HCT116 (cell line): ENCODE data around the gene FHL2. TPM values are rescaled to one million over a fixed set of nuclear protein-coding genes. Genes with fewer than 3 reads are reported as not detected.

Experiments used
- ATAC-seq: fragments of 200-7000 bp; cut with Tn5 transposase; 2 replicates; pipeline ENCODE4 v1.9.1; 2020; ENCODE audit warnings: mild to moderate bottlenecking, moderate library complexity
- BruUV-seq: library from RNA; stranded (reverse); fragments of 400-500 nt; replicated peaks from 2 replicates; lab custom pipeline; 2021; lab: Mats Ljungman, UMichigan
- CTCF ChIA-PET: fragments of 300-600 bp; sonication (Branson Sonifier 250); formaldehyde crosslinking; loops from one replicate; lab custom pipeline; 2021; ENCODE audit warnings: antibody characterized with exemption; lab: Charles Lee
- POLR2A ChIA-PET: fragments of 300-600, 350-600 bp; sonication (Branson Sonifier 250); formaldehyde crosslinking; loops from one replicate; lab custom pipeline; 2021; ENCODE audit warnings: antibody characterized with exemption; lab: Charles Lee
- RAD21 ChIA-PET, 2 experiments: fragments of 300-600 bp; sonication (Branson Sonifier 250); formaldehyde crosslinking; loops; one replicate each; lab custom pipeline; 2023; ENCODE audit warnings: low total read pairs in 2 of 2; ENCODE audit not compliant: uncharacterized antibody in 2 of 2, unreplicated experiment in 2 of 2, low non-redundant PET in 1 of 2; lab: Charles Lee
- DNase-seq: peaks from one replicate; pipeline ENCODE4 v3.0.0-alpha.2; 2010; ENCODE audit warnings: low read depth, low spot score
- H2AFZ ChIP-seq: fragments of 200-600 bp; shearing (Covaris generic), sonication (generic); 2 replicates; pipeline ENCODE4 v1.6.1; 2017; ENCODE audit warnings: low read depth, mixed run types, mixed read lengths, antibody characterized with exemption, low read length; ENCODE audit not compliant: poor library complexity, severe bottlenecking
- H3K27ac ChIP-seq: 2 replicates; pipeline ENCODE4 v1.5.1; 2012; ENCODE audit warnings: low read depth, low read length
- H3K27me3 ChIP-seq: fragments of 200-600 bp; sonication (generic); 2 replicates; pipeline ENCODE4 v1.6.1; 2016; ENCODE audit warnings: mixed run types, low read length, mixed read lengths; ENCODE audit not compliant: insufficient read depth
- H3K36me3 ChIP-seq, 2 experiments: fragments of 200-500 bp in 1 of 2; fragments of 200-600 bp in 1 of 2; sonication (Bioruptor generic) in 1 of 2; sonication (generic) in 1 of 2; 2 replicates each; pipeline versions ENCODE4 v1.5.1 to v1.6.1; 2014 to 2016; ENCODE audit warnings: low read length in 2 of 2, inconsistent platforms in 1 of 2, mixed read lengths in 1 of 2, mixed run types in 1 of 2; ENCODE audit not compliant: insufficient read depth in 2 of 2, control insufficient read depth in 1 of 2
- H3K4me1 ChIP-seq, 2 experiments: fragments of 200-600 bp in 1 of 2; sonication (generic) in 1 of 2; 2 replicates each; pipeline versions ENCODE4 v1.5.1 to v1.6.1; 2012 to 2017; ENCODE audit warnings: low read length in 2 of 2, inconsistent platforms in 1 of 2, mild to moderate bottlenecking in 1 of 2, mixed read lengths in 1 of 2, mixed run types in 1 of 2, moderate library complexity in 1 of 2; ENCODE audit not compliant: insufficient read depth in 2 of 2, control insufficient read depth in 1 of 2
- H3K4me2 ChIP-seq: fragments of 200-600 bp; sonication (generic); 2 replicates; pipeline ENCODE4 v1.6.1; 2017; ENCODE audit warnings: mixed run types, low read length, mixed read lengths
- H3K4me3 ChIP-seq, 2 experiments: fragments of 200-600 bp in 1 of 2; sonication (generic) in 1 of 2; replicated peaks in 1 of 2; 2 replicates each; pipeline ENCODE4 v1.5.1; 2011 to 2016; ENCODE audit warnings: low read length in 2 of 2, control low read depth in 1 of 2, low read depth in 1 of 2, mild to moderate bottlenecking in 1 of 2, mixed read lengths in 1 of 2, mixed run types in 1 of 2
- H3K79me2 ChIP-seq: fragments of 200-600 bp; sonication (generic); 2 replicates; pipeline ENCODE4 v1.6.1; 2017; ENCODE audit warnings: mild to moderate bottlenecking, mixed run types, low read length, moderate library complexity, mixed read lengths; ENCODE audit not compliant: insufficient read depth
- H3K9ac ChIP-seq: fragments of 200-600 bp; sonication (generic); 2 replicates; pipeline ENCODE4 v1.6.1; 2016; ENCODE audit warnings: low read length, mixed read lengths
- H3K9me2 ChIP-seq: fragments of 200-600 bp; sonication (generic), shearing (Covaris generic); 2 replicates; pipeline ENCODE4 v1.6.1; 2017; ENCODE audit warnings: mixed run types, mild to moderate bottlenecking, moderate library complexity; ENCODE audit not compliant: insufficient read depth
- H3K9me3 ChIP-seq, 2 experiments: fragments of 200-500 bp in 1 of 2; fragments of 200-600 bp in 1 of 2; sonication (Bioruptor generic) in 1 of 2; sonication (generic) in 1 of 2; 2 replicates each; pipeline ENCODE4 v1.6.1; 2014 to 2017; ENCODE audit warnings: low read length in 2 of 2, mixed read lengths in 2 of 2, inconsistent platforms in 1 of 2, low read depth in 1 of 2, mild to moderate bottlenecking in 1 of 2, mixed run types in 1 of 2, moderate library complexity in 1 of 2; ENCODE audit not compliant: control insufficient read depth in 1 of 2, insufficient read depth in 1 of 2
- H4K20me1 ChIP-seq: fragments of 200-600 bp; sonication (generic), shearing (Covaris generic); 2 replicates; pipeline ENCODE4 v1.6.1; 2017; ENCODE audit warnings: mixed run types, mild to moderate bottlenecking, moderate library complexity; ENCODE audit not compliant: insufficient read depth
- ATF3 ChIP-seq: IDR thresholded peaks from 2 replicates; pipeline ENCODE4 v1.6.1; 2012
- CEBPB ChIP-seq: IDR thresholded peaks from 2 replicates; pipeline ENCODE4 v1.6.1; 2012; ENCODE audit warnings: low read depth
- ELF1 ChIP-seq: IDR thresholded peaks from 2 replicates; pipeline ENCODE4 v1.6.1; 2012; ENCODE audit warnings: low read depth, borderline replicate concordance
- EZH2 ChIP-seq: fragments of 200-600 bp; sonication (generic); IDR thresholded peaks from 2 replicates; pipeline ENCODE4 v1.6.1; 2017; ENCODE audit warnings: antibody characterized with exemption, mixed run types
- FOSL1 ChIP-seq: IDR thresholded peaks from 2 replicates; pipeline ENCODE4 v1.6.1; 2012; ENCODE audit warnings: low read depth
- SIN3A ChIP-seq: IDR thresholded peaks from 2 replicates; pipeline ENCODE4 v1.6.1; 2012; ENCODE audit warnings: low read depth
- SP1 ChIP-seq: IDR thresholded peaks from 2 replicates; pipeline ENCODE4 v1.6.1; 2012; ENCODE audit warnings: low read depth
- SRF ChIP-seq: IDR thresholded peaks from 2 replicates; pipeline ENCODE4 v1.6.1; 2012; ENCODE audit warnings: low read depth
- TCF7L2 ChIP-seq: IDR thresholded peaks from 2 replicates; pipeline ENCODE4 v1.7.0; 2011; ENCODE audit warnings: borderline replicate concordance, inconsistent platforms; ENCODE audit not compliant: insufficient read depth, insufficient read length; ENCODE audit errors: extremely low read depth
- YY1 ChIP-seq: IDR thresholded peaks from 2 replicates; pipeline ENCODE4 v1.6.1; 2011; ENCODE audit warnings: low read length, low read depth, moderate library complexity, mild to moderate bottlenecking; ENCODE audit not compliant: insufficient replicate concordance; ENCODE audit errors: extremely low read depth
- ZFX ChIP-seq: fragments of 450-650 bp; IDR thresholded peaks from 2 replicates; pipeline ENCODE4 v1.6.1; 2017
- ZNF274 ChIP-seq: fragments of 200-500 bp; sonication (Bioruptor generic); IDR thresholded peaks from 2 replicates; pipeline ENCODE4 v1.6.1; 2014; ENCODE audit warnings: mild to moderate bottlenecking, low read depth, low read length, inconsistent platforms
- intact Hi-C: fragments of 100-400 bp; cut with micrococcal nuclease; formaldehyde crosslinking; loops from 2 replicates; pipeline ENCODE4 v1.10.0; 2022
- total RNA-seq: library from RNA; stranded (reverse); gene quantifications from one replicate; pipeline ENCODE4 v1.2.1, GENCODE V29; 2021; ENCODE audit not compliant: unreplicated experiment
- TF ChIP-seq, protein P1 (sequence below): IDR thresholded peaks from 2 replicates; pipeline ENCODE4 v1.6.1; 2011; ENCODE audit warnings: mild to moderate bottlenecking, low read length, moderate library complexity; ENCODE audit not compliant: insufficient replicate concordance; ENCODE audit errors: extremely low read depth
- TF ChIP-seq, protein P2 (sequence below): IDR thresholded peaks from 2 replicates; pipeline ENCODE4 v1.6.1; 2012; ENCODE audit warnings: low read depth

The FHL2 gene
- total RNA-seq, 1 experiment from 2014 or later: 86.6 TPM

DNA sequence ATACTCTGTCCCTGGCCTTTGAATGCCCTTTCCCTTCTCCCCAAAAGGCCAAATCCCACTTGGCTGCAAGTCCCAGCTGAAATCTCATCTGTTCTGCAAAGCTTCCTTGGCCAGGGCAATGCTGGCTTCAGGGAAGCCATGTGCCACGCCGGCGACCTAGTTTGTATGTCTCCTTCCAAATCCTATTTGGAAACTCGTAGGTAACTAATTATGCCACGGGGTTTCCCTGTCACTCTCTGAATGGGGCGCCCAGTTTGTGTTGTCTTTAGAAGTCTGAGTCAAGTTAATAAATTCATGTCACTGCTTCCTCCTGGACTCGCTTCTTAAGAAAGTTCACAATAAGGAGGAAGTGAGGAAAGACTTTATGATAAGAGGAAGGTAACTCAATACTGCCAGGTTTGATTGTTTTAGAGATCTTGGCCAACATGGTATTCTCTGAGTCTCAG, 19.1 kb downstream of the FHL2 start (continued):
- TF ChIP-seq, protein P1, sequence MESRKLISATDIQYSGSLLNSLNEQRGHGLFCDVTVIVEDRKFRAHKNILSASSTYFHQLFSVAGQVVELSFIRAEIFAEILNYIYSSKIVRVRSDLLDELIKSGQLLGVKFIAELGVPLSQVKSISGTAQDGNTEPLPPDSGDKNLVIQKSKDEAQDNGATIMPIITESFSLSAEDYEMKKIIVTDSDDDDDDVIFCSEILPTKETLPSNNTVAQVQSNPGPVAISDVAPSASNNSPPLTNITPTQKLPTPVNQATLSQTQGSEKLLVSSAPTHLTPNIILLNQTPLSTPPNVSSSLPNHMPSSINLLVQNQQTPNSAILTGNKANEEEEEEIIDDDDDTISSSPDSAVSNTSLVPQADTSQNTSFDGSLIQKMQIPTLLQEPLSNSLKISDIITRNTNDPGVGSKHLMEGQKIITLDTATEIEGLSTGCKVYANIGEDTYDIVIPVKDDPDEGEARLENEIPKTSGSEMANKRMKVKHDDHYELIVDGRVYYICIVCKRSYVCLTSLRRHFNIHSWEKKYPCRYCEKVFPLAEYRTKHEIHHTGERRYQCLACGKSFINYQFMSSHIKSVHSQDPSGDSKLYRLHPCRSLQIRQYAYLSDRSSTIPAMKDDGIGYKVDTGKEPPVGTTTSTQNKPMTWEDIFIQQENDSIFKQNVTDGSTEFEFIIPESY: no peak
- TF ChIP-seq CEBPB: no peak

- RAD21 ChIA-PET: no interaction called here
- CTCF ChIA-PET: no interaction called here
- Histone ChIP-seq H3K9me3 (no peaks in the 10 kb centered on the region), H3K36me3 (peaks cover 16 to 57% of the 10 kb centered on the region in 2 experiments; a peak in 2 of 4 replicates), H3K27ac (no peak overlapping the region), H3K4me3 (no peak overlapping the region), H3K79me2 (peaks cover 85% of the 10 kb centered on the region), H4K20me1 (no peaks in the 10 kb centered on the region), H3K27me3 (no peaks in the 10 kb centered on the region), H3K9me2 (no peaks in the 10 kb centered on the region), H3K4me2 (no peak overlapping the region), H2AFZ (no peak overlapping the region), H3K9ac (no peak overlapping the region), H3K4me1 (no peaks in the 10 kb centered on the region)
- BruUV-seq: no TSS peak
- no peak for TF ChIP-seq EZH2
- no peak for TF ChIP-seq SIN3A
- no peak for TF ChIP-seq FOSL1
- TF ChIP-seq ATF3: no peak
- no peak for TF ChIP-seq CEBPB
- TF ChIP-seq, protein P1: no peak
- no peak for TF ChIP-seq ZNF274
- TF ChIP-seq ELF1: no peak
- no peak for TF ChIP-seq SRF
- TF ChIP-seq, protein P2, sequence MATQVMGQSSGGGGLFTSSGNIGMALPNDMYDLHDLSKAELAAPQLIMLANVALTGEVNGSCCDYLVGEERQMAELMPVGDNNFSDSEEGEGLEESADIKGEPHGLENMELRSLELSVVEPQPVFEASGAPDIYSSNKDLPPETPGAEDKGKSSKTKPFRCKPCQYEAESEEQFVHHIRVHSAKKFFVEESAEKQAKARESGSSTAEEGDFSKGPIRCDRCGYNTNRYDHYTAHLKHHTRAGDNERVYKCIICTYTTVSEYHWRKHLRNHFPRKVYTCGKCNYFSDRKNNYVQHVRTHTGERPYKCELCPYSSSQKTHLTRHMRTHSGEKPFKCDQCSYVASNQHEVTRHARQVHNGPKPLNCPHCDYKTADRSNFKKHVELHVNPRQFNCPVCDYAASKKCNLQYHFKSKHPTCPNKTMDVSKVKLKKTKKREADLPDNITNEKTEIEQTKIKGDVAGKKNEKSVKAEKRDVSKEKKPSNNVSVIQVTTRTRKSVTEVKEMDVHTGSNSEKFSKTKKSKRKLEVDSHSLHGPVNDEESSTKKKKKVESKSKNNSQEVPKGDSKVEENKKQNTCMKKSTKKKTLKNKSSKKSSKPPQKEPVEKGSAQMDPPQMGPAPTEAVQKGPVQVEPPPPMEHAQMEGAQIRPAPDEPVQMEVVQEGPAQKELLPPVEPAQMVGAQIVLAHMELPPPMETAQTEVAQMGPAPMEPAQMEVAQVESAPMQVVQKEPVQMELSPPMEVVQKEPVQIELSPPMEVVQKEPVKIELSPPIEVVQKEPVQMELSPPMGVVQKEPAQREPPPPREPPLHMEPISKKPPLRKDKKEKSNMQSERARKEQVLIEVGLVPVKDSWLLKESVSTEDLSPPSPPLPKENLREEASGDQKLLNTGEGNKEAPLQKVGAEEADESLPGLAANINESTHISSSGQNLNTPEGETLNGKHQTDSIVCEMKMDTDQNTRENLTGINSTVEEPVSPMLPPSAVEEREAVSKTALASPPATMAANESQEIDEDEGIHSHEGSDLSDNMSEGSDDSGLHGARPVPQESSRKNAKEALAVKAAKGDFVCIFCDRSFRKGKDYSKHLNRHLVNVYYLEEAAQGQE: no peak
- TF ChIP-seq TCF7L2: no peak
- TF ChIP-seq SP1: no peak
- TF ChIP-seq YY1: no peak
- no peak for TF ChIP-seq ZFX
- intact Hi-C loops: no loop called here
- DNase-seq: no peak
- POLR2A ChIA-PET: no interaction called here
- no peak for ATAC-seq
Measured at GRCh38 chr2:105378921-105379383, 19.9 kb downstream of the FHL2 start.
